Large intestine (tissue), 3 donors: ENCODE measurements around the gene THSD4. TPM values are rescaled to one million over a fixed set of nuclear protein-coding genes. Genes with fewer than 3 reads are reported as not detected.

Experiments
- DNase-seq, 2 donors: peaks; one replicate each; pipeline versions ENCODE4 v3.0.0 to v3.0.0-alpha.2; 2013
- H3K27ac ChIP-seq: one replicate; pipeline ENCODE4 v1.5.1; 2013; ENCODE audit warnings: low read length
- H3K27me3 ChIP-seq: 2 replicates; pipeline ENCODE4 v1.6.1; 2013; ENCODE audit warnings: low read length; ENCODE audit not compliant: control insufficient read depth, insufficient read depth
- H3K36me3 ChIP-seq: 2 replicates; pipeline ENCODE4 v1.6.1; 2013; ENCODE audit warnings: low read length; ENCODE audit not compliant: control insufficient read depth, insufficient read depth
- H3K4me1 ChIP-seq: one replicate; pipeline ENCODE4 v1.6.1; 2013; ENCODE audit warnings: low read length; ENCODE audit not compliant: control insufficient read depth, insufficient read depth
- H3K4me3 ChIP-seq: one replicate; pipeline ENCODE4 v1.5.1; 2013; ENCODE audit warnings: low read length
- H3K9me3 ChIP-seq: one replicate; pipeline ENCODE4 v1.6.1; 2013; ENCODE audit warnings: mild to moderate bottlenecking, low read depth, low read length, moderate library complexity; ENCODE audit not compliant: control insufficient read depth
- WGBS: methylation state at CpG from one replicate; pipeline ENCODE4 v1.1.5; 2013; ENCODE audit warnings: low lambda C conversion rate; ENCODE audit not compliant: insufficient coverage; 5-methylcytosine and 5-hydroxymethylcytosine counted together
- polyA plus RNA-seq: library from polyadenylated mRNA; unstranded; fragments of 120-200 nt; gene quantifications from one replicate; pipeline ENCODE4 v1.2.1, GENCODE V29; 2013

THSD4 gene
- polyA plus RNA-seq, 1 donor: 17.5 TPM

- Histone ChIP-seq H3K27ac (no peak overlapping the region), H3K36me3 (no peaks in the 10 kb centered on the region), H3K4me3 (no peak overlapping the region), H3K4me1 (peaks cover 5% of the 10 kb centered on the region), H3K27me3 (no peaks in the 10 kb centered on the region), H3K9me3 (no peaks in the 10 kb centered on the region)
- DNase-seq: no peak
- 90% methylated on average over 2 of the region's 13 CpGs for WGBS
These were observed 4.7 kb upstream of the THSD4 start for GRCh38 chr15:71110405-71111180.

DNA sequence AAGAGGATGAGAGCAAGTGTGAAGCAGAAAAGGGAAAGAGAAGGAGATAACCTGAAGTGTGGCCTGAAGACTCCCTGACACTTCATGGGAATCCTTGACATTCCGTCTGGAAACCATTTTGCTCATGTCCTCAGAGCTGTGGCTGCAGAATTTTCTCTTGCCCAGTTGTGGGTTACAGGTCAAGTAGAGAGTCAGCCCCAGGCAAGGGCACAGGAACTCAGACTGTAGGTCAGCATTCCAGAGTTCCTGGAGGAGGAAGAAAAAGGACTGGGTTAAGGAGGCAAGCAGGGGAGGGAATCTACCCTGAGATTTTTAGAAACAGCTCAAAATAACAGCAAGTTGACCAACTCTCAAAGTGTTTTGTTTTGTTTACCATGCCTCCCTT, 4.1 kb upstream of the THSD4 start:
- no CpG with 5 or more reads among the region's 1 CpG for WGBS
- Histone ChIP-seq H3K27ac (no peak overlapping the region), H3K4me1 (peaks cover 5% of the 10 kb centered on the region), H3K36me3 (no peaks in the 10 kb centered on the region), H3K4me3 (no peak overlapping the region), H3K27me3 (no peaks in the 10 kb centered on the region), H3K9me3 (no peaks in the 10 kb centered on the region)
- DNase-seq: no peak

- no peaks in the 10 kb centered on the region for H3K9me3 ChIP-seq
- peaks cover 5% of the 10 kb centered on the region for H3K27me3 ChIP-seq
- no CpG with 5 or more reads among the region's 4 CpGs for WGBS
- H3K27ac ChIP-seq: no peak overlapping the region
- no peak for DNase-seq
- H3K36me3 ChIP-seq: no peaks in the 10 kb centered on the region
- H3K4me1 ChIP-seq: peaks cover 8% of the 10 kb centered on the region
- no peak overlapping the region for H3K4me3 ChIP-seq
These were observed 3.3 kb upstream of the THSD4 start for GRCh38 chr15:71111950-71112349.

GRCh38 chr15:71112429-71112828, 2.8 kb upstream of the THSD4 start:
- Histone ChIP-seq H3K4me3 (no peak overlapping the region), H3K4me1 (peaks cover 8% of the 10 kb centered on the region), H3K9me3 (no peaks in the 10 kb centered on the region), H3K27ac (no peak overlapping the region), H3K36me3 (no peaks in the 10 kb centered on the region), H3K27me3 (peaks cover 6% of the 10 kb centered on the region)
- no CpG with 5 or more reads among the region's 2 CpGs for WGBS
- no peak for DNase-seq

GRCh38 chr15:71114066-71114680, 1.1 kb upstream of the THSD4 start:
- Histone ChIP-seq H3K9me3 (no peaks in the 10 kb centered on the region), H3K36me3 (no peaks in the 10 kb centered on the region), H3K4me1 (peaks cover 8% of the 10 kb centered on the region), H3K27me3 (peaks cover 6% of the 10 kb centered on the region), H3K27ac (no peak overlapping the region), H3K4me3 (no peak overlapping the region)
- DNase-seq: no peak
- 71% methylated on average over 3 of the region's 11 CpGs for whole genome bisulfite sequencing

GRCh38 chr15:71115567-71116351, 488 bp downstream of the THSD4 start:
- peaks cover 8% of the 10 kb centered on the region for H3K4me1 ChIP-seq
- peak overlapping the region; percentile 39 for H3K27ac ChIP-seq
- no peaks in the 10 kb centered on the region for H3K36me3 ChIP-seq
- H3K9me3 ChIP-seq: no peaks in the 10 kb centered on the region
- peak; percentile 29 to 67 for DNase-seq
- peaks cover 6% of the 10 kb centered on the region for H3K27me3 ChIP-seq
- H3K4me3 ChIP-seq: peak overlapping the region; percentile 62
- WGBS: no CpG with 5 or more reads among the region's 93 CpGs

DNA sequence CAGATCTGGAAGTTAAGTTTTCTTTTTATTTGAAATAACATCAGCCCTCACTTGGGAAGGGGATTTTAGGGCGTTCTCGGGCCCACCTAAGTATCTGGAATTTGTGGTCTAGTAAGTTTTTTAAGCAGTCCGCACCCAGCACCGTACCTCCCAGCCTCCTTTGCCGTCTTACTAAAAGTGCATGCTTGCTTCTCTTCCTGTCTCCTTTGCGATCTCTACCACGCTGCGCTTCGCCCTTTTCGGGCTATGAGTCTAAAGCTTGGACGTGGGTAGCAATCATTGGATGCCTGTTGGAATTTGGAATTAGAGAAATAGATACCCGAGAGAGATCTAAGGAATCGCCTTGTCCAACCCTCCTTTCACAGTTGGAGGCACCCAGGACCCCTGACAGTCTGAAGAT, 1.1 kb downstream of the THSD4 start:
- no peak for DNase-seq
- peaks cover 6% of the 10 kb centered on the region for H3K27me3 ChIP-seq
- no peaks in the 10 kb centered on the region for H3K36me3 ChIP-seq
- H3K27ac ChIP-seq: peak overlapping the region; percentile 39
- H3K4me3 ChIP-seq: peak overlapping the region; percentile 62
- H3K4me1 ChIP-seq: peaks cover 8% of the 10 kb centered on the region
- no peaks in the 10 kb centered on the region for H3K9me3 ChIP-seq
- no CpG with 5 or more reads among the region's 13 CpGs for WGBS

DNA sequence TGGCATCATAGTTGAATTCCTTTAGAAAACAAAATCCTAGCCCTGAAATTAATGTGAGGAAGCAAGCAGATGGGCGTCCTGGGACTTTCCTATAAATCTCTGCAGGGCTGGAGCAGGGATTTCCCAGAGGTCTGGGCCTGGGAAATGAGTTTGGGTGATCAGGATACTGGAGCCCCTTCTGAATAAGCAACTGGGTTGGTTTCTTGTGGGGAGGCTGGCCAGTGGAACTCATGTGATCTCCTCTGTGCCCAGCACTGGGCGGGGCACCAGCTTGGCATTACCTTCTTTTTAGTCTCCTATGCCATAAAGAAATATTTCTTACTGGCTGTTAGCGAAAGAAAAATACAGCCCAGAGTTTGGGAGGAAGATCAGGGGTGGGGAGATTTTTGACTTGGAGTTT, 1.7 kb downstream of the THSD4 start:
- no peak for DNase-seq
- no peak overlapping the region for H3K4me3 ChIP-seq
- no peaks in the 10 kb centered on the region for H3K36me3 ChIP-seq
- H3K27me3 ChIP-seq: peaks cover 6% of the 10 kb centered on the region
- peaks cover 8% of the 10 kb centered on the region for H3K4me1 ChIP-seq
- no peak overlapping the region for H3K27ac ChIP-seq
- H3K9me3 ChIP-seq: no peaks in the 10 kb centered on the region
- no CpG with 5 or more reads among the region's 3 CpGs for whole genome bisulfite sequencing

DNA sequence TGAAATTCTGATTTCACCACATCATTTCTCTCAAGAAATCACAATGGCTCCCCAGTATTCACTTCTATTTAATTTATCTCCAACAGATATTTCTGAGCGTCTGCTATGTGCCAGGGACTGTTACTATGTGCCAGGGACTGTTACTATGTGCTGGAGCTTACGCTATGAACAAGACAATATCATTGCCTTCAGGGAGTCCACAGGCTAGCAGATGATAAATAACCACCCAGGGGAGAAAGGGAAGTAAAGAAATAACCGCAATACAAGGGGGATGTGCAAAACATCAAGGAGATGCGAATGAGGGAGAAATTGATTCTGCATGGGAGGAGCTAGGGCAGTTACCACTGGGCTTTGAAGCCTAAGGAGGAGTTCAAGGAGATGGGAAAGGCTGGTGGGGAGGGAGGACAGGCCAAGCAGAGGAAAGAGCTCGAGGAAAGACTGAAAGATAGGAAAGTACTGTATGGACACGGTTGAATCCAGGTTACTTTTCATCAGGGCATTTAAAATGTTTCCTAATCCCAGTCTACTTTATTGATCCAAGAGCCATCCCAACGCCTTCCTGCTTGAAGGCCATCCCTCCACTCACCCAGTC, 2.5 kb downstream of the THSD4 start:
- Histone ChIP-seq H3K36me3 (no peaks in the 10 kb centered on the region), H3K4me1 (peaks cover 8% of the 10 kb centered on the region)

DNA sequence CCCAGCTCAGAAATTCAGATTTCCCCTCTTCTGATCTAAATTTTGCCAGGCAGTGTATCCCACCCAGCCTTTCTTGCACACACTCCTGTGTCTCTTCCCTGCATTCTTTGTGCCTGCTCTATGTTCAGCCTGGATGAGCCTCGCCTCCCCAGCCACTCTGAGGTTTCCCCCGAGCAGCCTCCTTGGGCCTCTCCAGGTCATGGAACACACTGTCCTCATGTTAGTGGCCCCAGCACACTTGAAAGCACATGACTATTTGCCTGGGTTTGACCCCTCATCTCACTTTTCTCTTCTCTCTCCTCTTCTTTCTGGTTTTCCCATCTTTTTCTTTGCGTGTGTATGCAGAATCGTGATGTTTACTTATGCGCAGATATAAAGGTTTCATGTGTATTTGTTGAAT, 3.1 kb downstream of the THSD4 start:
- H3K27me3 ChIP-seq: peaks cover 6% of the 10 kb centered on the region
- no peak overlapping the region for H3K4me3 ChIP-seq
- no CpG with 5 or more reads among the region's 5 CpGs for whole genome bisulfite sequencing
- DNase-seq: no peak
- no peak overlapping the region for H3K27ac ChIP-seq
- H3K36me3 ChIP-seq: no peaks in the 10 kb centered on the region
- H3K4me1 ChIP-seq: peaks cover 8% of the 10 kb centered on the region
- no peaks in the 10 kb centered on the region for H3K9me3 ChIP-seq

More for the DNA sequence above, 2.5 kb downstream of the THSD4 start:
- peaks cover 6% of the 10 kb centered on the region for H3K27me3 ChIP-seq
- no peak overlapping the region for H3K27ac ChIP-seq
- 90% methylated on average over 3 of the region's 7 CpGs for WGBS
- no peaks in the 10 kb centered on the region for H3K9me3 ChIP-seq
- no peak overlapping the region for H3K4me3 ChIP-seq
- DNase-seq: no peak
